ENCODE data around the gene CHSY1.

The CHSY1 gene

DNA sequence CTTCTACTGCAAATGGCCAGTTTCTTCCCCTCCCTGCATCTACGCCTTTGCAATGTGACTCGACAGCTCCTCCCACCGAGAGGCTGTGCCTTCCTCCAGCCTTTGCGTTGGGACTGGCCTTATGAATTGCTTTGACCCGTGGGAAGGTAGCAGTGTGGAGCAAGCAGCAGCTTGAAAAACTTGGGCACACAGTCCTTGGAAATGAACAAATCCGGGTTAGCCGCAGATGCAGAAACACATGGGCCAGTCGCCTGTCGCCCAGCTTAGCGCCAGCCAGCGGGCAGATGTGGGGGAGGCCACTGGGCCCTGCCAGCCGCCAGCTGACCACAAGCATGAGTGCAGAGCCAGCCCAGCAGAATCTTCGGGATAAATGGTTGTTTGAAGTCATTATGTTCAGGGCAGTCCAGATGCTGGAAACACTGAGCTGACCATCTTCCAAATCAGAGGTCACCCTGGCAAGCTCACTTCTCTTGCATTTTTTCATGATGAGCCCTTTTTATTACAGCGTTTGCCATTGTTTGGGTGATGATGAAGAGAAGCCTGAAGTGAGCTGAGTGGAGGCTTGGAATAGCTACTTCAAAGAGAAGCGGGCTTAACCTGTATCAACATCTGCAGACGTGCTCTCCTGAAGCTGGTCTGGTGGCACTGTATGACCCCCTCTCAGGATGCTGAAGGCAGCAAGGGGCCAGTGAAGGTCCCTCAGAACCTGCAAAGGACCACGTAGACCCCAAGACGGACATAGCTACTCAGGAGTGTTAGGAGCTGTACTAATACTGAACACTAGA is 15.7 kb upstream of the CHSY1 start:
- DNase-seq = peak; percentile 47

DNA sequence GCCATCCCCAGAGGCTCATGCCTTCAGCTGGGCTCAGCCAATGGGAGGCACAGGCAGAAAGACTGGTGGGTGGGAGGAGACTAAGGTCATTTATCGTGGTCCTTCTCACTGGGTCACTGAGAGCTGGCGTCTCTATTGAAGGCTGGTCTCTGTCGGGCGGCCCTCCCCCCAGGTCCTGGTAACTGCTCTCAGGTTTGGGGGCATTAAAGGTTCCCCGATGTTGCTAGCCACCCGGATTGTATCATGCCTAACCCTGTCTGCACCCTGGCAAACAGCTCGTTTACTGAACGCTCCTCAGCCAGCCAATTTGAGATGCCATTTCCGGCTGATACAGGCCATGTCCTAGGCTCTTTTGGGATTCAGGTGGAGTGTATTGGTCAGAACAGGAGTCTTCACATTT is 14.9 kb upstream of the CHSY1 start:
- no peak for DNase-seq

DNA sequence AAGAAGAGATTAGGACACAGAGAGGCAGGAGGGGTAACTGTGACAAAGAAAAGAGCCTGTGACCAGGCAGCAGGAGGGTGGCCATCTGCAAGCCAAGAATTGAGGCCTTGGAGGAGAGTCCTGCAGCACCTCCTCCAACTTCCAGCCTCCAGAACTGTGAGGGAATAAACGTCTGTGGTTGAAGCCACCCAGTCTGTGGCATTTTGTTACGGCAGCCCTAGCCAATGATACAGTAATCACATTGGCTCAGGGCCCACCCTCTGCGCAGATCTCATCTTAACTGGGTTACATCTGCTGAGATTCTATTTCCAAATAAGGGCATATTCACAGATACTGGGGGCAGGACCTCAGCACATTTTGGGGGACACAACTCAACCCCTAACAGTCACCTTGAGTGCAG is 14.2 kb upstream of the CHSY1 start:
- no peak for DNase-seq

DNA sequence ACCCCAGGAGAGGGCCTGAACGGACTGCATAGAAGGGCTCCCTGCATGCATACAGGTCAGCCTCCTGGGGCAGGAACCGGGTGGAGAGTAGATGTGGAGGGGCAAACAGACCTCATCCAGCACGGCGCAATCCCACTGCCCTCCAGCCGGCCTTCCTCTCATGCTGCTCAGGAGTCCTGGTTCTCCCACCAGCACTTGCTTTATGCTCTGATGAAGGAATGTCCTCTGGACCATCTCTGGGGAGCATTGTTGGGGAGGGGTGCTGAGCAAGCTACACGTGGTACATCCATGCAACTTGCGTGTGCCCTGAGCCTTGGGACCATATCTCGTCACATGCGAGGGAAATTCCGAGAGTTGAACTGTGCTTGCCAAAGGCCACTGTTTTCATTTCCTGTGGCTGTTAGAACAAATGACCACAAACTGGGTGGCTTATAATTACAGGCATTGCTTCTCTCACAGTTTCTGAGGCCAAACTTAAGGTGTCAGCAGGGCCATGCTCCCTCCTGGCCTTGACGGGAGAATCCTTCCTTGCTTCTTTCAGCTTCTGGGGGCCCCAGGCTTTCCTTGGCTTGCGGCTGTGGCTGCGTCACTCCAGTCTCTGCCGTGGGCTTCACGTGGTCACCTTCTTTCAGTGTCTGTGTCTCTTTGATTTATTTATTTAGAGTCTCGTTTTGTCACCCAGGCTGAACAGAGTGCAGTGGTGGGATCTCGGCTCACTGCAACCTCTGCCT is 13.2 kb upstream of the CHSY1 start:
- DNase-seq = no peak

DNA sequence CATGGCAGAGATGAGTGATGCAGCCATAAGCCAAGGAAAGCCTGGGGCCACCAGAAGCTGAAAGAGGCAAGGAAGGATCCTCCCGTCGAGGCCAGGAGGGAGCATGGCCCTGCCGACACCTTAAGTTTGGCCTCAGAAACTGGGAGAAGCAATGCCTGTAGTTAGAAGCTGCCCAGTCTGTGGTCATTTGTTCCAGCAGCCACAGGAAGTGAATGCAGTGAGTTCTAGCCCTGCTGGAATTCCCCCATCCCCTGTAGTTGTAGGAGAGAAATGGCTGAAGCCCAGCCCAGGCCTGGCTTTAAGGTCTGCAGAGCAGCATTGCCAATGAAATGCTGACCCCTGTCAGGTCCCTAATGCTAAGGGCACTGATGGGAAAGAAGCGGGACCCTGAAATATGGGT is 12.2 kb upstream of the CHSY1 start:
- no peak for DNase-seq

DNA sequence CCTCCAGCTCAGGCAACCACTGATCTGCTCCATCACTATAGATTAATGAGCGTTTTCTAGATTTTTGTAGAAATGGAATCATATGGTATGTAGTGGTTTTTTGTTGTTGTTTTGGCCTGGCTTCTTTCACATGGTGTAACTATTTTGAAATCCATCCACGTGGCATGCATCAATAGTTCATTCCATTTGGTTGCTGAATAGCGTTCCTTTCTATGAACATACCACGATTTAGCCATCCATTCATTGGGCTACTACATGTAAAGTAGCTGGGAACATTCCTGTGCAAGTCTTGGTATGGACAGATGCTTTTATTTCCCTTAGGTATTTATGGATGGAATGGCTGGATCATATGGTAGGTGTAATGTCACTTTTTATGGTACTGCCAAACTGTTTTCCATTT is 10.7 kb upstream of the CHSY1 start:
- DNase-seq = no peak

DNA sequence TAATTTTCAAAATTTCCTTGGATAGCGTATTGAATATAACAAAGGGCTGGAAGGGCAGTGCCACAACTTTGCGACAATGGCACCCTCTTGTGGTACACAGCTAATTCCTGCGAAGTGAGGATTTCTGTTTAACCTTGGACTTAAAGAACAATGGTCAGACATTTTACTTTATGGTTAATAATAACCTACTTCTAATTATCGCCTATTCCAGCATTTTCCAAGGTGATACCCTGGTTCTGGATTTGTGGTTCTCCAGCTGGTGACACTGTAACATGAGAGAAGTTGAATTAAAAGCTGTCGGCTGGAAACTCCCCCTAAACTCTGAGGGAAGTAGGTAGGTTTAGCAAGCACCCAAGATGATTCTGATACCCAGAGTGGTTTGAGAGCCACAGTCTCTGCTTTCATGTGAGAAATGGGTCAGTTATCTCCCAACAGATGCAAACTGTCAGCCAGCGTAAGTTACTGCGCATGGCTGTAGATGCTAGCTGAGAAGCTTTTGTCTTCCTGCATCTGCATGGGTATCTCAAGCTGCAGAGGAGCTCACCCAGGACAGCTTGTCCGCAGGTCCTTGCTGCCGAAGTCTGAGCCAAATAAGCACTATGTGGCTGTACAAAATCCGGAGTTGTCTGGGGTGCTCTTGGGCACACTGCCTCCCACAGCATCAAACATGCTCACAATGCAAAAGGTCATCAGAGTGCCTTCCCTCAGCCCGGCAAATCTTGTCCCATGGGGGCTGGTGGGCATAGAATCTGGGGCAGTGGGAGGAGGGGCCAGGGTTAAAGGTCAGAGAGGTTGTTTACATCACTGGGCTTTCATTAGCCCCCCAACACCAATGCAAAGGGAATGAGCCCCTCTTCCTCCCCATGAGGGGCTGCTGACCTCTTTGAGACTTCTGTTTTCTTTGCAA is 6.6 kb upstream of the CHSY1 start:
- peak; percentile 74 for DNase-seq

DNA sequence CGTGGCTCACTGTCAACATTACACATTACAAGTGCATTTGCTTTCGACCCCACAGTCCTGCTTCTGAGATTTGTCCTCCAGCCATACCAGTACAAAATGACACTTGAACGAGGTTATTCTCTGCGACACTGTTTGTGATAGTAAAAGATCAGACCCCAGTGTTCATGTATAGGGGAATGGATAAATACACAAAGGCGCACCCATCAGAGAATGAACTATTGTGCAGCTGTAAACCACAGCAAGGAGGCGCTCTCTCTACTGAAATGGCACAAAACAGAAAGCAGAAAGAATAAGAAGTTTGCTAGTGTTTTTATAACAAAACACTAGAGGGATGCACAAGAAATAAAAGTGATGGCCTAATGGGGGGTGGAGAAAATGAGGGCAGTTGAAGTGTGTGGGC is 4.9 kb upstream of the CHSY1 start:
- peak; percentile 26 for DNase-seq

DNA sequence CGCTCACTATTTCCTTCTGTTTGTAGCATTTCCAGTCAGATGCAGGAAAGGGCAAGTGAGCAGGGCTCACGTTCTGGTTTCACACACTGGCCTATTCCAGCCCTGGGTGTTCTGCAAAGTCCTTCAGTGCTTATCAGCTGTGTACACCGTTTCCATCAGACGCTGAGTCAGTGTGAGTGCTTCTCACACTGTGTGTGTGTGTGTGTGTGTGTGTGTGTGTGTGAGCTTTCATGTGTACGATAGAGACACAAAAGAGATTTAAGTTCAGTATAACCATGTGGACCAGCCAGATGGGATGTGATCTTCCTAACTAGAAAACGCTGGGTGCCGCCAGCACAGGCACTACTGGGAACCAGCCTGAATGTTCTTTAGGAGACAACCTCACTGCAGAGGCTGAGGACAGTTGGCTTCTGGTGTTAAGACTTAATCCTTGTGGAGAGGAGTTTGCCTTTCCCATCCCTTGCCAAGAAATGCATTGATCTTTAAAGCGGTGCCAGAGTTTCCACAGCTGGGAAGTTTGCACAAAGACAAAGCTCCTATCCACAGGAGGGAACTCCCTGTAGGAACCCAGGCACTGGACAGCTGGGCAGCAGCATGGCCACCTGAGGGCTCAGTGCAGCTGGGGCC is 3.9 kb upstream of the CHSY1 start:
- DNase-seq = peak; percentile 34

DNA sequence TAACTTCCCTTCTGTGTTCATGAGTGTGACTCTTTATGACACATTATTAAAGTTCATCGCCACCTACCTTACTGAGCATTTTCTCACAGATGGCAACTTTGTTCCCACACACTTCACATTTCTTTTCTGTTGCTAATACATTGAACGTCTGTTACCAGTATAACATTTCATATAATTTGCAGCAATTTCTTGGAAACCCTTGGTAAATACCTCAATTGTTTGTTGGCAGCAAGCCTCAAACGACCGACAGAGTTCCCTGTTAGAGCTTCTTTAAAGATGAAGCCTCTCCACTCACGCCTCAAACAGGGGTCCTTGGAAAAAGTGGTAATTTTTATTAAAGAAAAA is 3.2 kb upstream of the CHSY1 start:
- no peak for DNase-seq

DNA sequence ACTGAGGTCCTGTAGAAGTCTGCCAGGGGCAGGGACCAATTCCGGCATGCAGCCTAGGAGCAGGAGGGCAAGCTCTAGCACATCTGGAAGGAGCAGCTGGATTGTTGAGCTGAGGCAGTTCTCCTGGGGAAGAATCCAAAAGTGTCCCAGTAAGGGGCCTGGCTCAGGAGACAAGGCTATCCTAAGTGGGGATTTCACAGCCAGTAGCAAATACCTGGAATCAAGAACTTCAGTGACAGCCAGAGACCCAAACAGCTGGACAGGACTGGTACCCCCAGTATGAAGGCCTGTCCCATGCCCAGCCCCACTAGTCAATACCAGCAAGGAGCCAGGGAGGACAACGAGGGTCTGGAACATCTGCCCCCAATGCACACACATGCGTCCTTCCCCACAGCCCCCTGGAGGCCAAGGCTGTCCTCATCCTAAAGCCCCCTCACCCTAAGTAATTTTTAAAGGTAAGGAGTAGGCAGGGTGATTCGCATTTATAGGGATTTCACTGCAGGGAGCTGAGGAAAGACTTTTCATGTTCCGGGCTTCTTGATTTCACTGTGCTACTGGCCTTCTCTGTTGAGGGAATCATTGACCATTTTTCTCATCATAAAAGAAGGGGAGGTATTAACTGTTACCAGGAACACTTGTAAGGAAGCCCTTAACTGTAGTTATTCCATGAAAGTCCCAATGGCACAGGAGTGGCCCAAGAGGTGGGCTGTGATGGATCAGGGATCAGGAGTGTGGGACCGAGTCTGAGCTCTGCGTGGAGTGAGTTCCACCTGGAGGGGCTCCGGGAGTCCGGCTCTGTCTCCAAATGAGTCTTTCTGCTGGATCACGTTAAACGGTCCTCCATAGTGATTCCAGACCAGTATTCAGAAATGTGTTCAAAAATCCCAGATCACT is 2.6 kb upstream of the CHSY1 start:
- DNase-seq = no peak

DNA sequence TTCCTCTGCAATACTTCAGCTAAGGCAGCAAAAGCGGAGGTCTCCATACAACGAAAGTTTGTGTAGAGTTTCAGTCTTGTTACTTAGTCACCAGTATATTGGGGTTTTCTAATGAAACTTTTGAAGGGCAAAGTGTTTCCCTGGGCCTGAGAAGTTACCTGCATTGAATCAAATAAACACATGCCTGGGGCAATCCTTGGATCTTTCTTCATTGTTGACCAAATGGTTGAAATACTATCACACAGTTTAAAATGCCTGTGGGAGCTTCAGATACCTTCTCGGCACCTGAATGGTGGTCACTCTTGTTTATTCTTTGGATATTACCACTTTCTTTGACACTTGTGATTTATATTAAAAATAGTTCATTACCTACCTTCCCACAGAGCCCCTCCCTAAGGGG is 988 bp upstream of the CHSY1 start:
- no peak for DNase-seq

DNA sequence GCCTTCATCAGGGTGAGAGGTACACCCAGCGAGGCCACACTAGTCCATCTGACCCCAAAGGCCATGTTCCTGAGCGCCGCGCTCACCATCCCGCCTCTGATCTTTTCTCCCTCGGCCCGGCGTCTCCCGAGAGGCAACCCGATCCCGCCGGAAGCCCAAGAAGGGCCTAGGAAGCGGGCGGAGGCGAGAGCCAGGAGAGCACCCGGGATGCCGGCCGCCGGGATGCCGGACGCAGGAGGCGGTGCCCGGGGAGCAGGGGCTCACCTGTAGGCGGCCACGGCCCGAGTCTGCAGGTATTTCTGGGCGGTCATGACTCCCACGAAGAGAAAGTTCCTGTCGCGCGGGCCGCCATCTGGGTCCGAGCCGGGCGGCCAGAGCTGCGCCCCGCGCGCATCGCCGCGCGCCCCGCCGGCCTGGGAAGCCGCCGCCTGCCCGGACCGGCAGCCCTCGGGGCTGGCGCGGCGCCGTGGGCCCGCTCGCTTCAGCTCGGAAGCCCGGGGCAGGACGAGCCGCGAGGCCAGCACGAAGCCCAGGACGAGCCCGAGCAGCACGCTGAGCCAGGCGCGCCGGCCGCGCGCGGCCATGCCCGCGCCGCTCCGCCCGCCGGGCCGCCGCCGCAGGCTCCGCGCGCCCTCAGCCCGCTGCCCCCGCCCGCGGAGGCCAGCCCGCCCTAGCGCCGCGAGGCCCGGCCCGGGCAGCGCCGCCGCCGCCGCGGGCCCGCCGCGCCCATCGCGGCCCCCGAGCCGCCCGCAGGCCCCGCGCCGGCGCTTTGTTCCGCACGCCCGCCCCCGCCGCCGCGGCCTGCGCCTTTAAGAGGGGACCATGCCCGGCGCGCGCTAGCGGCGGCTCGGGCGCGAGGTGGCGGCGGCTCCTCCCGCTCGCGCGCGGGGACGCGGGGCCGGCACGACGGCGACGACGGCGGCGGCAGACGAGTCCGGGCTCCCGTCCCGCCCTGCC is 697 bp downstream of the CHSY1 start:
- DNase-seq = peak; percentile 85

DNA sequence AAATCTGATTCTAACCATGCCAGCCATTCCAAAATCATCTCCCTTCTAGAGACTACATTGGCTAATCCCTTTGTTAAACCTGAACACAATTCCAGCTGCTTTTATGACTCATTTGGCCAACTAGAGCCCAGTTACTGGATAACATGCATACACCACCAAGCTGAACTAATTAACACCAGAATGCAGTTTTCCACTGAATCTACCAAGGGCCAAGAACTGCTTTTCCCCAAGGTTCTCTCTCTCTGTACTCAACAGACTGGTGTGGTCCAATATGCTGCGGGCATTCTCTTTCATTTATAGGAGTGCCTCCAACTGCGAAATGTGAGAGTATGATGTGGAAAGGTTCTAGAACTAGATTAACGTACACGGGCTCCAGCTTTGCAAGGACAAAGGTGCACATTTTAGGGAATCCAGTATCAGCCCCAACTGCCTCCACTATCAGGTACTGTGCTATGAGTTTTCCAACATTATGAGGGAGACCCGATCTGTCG is 1.5 kb downstream of the CHSY1 start:
- peak; percentile 35 for DNase-seq

DNA sequence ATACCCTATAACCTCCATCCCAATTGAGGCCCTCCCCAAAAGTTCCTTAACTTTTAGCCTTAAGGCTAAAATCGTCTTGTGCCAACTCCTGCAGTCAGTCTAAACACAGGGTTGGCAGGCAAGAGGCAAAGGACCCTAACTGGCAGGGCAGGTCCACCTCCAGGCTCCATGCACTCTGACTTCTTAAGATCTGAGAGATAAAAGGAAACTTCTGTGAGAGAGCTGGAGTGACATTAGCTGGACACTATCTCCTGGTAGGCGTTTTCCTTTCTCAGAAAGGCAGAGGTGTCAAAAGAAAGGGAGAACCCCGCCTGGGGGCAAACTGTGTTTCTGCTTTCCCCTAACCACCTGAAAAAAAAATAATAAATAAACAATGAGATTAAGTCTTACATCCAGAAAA is 3.6 kb downstream of the CHSY1 start:
- no peak for DNase-seq

DNA sequence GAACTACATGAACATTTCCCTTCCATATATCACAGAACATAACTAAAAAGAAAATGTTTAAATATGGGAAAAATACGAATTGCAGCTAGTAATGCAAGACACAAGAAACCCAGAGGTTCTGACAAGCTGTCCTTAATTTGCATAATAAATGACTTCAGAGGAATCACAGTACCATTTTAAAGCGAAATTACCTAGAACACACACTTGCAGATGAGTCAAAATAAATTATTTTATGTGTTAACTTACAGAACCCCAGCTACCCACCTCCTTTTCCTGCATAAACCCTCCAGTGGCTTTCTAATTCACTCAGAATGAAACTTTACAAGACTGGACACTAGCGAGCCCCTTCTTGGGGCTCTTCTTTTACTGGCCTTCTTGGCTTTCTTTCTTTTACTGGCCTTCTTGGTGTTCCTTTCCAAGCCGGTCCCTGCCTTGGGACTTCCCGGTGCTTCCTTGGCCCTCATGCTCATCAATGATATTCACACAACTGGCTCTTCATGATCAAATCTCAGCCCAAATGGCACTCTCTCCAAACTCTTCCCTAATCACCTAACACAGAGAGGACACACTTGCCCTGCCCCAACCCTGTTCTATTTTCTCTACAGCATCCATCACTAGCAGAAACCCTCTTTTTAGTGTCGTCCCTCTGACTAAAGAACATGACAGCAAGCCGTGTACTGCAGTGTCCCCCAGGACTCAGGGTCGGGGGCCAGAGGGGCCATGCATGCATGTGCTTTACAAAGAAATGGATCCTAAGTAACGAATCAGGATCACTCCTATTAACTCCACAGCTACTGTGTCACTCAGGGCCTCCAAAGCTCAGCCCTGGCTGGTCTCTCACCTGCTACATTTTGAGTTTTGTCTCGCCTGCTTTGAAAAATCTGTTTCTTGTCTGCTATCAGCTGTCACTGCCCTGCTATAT is 4.8 kb downstream of the CHSY1 start:
- DNase-seq = no peak

DNA sequence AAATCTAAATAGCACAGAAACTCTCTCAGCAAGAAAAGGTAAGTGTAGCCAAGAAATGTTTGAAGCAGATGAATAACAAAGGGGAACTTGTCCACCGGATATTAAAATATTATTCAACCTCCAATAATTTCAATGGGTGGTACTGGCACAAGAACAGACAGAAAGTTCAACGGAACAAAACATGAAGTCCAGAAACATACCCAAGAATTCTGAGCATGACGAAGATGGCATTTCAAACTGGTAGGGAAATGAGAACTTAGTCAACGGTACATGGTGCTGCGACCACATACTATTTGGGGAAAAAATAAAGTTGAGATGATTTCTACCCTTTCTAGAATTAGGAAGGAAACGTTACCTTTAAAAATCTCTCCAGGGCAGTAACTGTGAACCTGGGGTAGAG is 5.5 kb downstream of the CHSY1 start:
- no peak for DNase-seq

DNA sequence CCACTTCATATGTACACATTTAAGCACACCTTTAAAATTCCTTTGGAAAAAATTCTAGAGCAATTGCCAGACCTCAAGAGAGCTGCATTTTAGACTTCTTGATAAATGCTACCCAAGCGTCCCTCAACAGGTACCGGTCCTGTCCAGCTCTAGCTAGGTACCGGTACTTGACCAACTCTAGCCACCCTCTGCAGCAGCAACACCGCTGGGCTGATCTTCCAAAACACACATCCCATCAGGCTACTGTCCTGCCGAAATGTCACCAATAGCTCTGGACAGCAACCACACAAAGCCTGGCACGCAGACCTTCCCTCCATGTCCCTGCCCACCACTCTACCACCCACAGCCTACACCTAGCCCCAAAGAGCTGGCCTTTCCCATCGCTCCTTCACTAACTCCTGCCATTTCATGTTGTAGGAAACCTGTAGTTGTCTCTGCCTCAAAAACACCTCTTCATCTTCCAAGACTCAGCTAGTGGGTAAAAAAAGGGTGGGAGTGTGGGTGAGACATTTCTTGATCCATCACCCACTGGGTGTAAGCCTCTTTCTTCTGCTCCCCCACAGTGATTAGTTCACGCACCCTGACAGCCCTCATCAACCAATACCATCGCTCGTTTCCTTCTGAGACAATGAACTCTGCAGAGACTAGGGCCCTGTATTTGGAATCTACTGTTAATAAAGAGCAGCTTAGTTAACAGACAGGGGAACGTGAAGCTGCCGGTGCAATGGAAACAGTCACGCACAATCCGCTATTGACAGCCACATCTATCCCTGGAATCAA is 6.8 kb downstream of the CHSY1 start:
- DNase-seq = no peak

All from DMS53 (cell line).